Placental pericyte (primary cell): ENCODE results near the gene ANAPC13. TPM values are rescaled to one million over a fixed set of nuclear protein-coding genes. Genes with fewer than 3 reads are reported as not detected.

Experiments
- total RNA-seq: library from RNA; depleted of rRNA; stranded (reverse); fragments of >200 nt; gene quantifications from 2 replicates; pipeline ENCODE4 v1.2.3, GENCODE V29; 2012

Gene ANAPC13
- 59.3 and 67.2 TPM in 2 replicates for total RNA-seq

DNA sequence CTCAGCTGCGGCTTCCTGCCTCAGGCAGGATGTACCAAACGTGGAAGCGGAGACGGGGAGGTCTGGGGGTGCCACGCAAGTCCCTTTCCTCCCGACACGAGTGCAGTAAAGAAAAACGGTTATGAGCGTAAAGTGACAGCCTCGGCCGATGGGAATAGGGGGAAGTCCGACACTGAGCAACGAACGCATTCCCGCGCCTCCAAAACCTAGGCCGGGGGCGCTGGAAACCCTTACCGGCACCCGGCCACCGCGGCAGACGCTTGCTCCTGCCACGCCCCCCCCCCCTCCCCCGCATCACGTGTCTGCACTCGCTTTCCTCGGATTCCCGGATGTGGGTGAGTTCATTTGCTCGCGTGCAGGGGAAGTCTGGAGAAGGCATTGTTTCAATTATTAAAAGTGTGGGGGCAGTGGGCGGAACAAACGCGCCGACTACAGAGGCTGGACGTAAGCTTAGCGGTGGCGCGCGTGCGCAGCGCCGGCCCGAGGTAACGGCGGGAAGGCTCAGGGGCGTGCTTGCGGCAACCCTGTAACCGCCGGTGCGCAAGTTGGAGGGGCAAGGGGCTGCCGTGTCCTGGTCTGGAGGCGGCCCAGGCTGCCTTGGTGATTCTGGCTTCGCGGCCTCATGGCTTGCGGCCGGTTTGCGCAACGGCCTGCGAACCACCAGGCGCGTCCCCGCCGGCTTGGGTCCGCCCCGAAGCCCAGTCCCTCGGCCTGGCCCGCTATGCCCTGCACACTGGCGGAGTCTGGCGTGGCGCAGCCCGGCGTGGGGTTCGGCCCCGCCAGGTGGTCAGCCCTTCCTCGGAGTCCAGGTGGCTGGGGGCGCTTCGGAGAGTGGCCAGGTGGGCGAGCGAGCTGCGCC is at the start of gene ANAPC13, which contains the start of gene CEP63:
TSS of gene ANAPC13 (minus strand) at position 268 of the 859 bp plus-strand sequence. CDS start 3,081 bp downstream, outside the sequence.
TSS of gene CEP63 (plus strand) at position 340 of the 859 bp plus-strand sequence. CDS start 9,264 bp downstream, outside the sequence.

Other genes with a start within 250 kb of the ANAPC13 start
- gene RYK, start 235.1 kb downstream of the ANAPC13 start, total RNA-seq = 62.8 and 113 TPM in 2 replicates
- 87.1 and 140 TPM in 2 replicates for gene AMOTL2, start 111.5 kb downstream of the ANAPC13 start, total RNA-seq
- 11.7 and 12.3 TPM in 2 replicates for gene CEP63, start 72 bp upstream of the ANAPC13 start, total RNA-seq
- gene KY, start 165.0 kb upstream of the ANAPC13 start, total RNA-seq = 0.43 TPM in 1 of 2 replicates, not detected in the other